Psoas muscle (tissue), 8 donors: Measurements from ENCODE around the gene IL1RN. TPM values are rescaled to one million over a fixed set of nuclear protein-coding genes. Genes with fewer than 3 reads are reported as not detected.
A peak's percentile ranks its signal among the peaks of the same experiment; 100 is the strongest.

Source experiments
- ATAC-seq, 4 donors: fragments of 200-7000 bp; cut with Tn5 transposase; one replicate each; pipeline ENCODE4 v1.9.1; 2020; ENCODE audit warnings: moderate library complexity in 3 of 4, mild to moderate bottlenecking in 2 of 4
- DNase-seq, 2 donors: peaks; one replicate each; pipeline ENCODE4 v3.0.0-alpha.2; 2020
- H3K27ac ChIP-seq: fragments of 200-600 bp; one replicate; pipeline ENCODE4 v1.8.0; 2022
- H3K27me3 ChIP-seq, 3 donors: fragments of 200-600 bp in 1 of 3; one replicate each; pipeline versions ENCODE4 v1.6.1 to v1.8.0; 2013 to 2022; ENCODE audit warnings: low read length in 2 of 3, mild to moderate bottlenecking in 2 of 3, moderate library complexity in 1 of 3; ENCODE audit not compliant: insufficient read depth in 3 of 3
- H3K36me3 ChIP-seq, 2 donors: fragments of 200-600 bp in 1 of 2; one replicate each; pipeline versions ENCODE4 v1.6.1 to v1.8.0; 2013 to 2022; ENCODE audit warnings: low read depth in 1 of 2, mild to moderate bottlenecking in 1 of 2, moderate library complexity in 1 of 2; ENCODE audit not compliant: insufficient read depth in 1 of 2
- H3K4me1 ChIP-seq: fragments of 200-600 bp; one replicate; pipeline ENCODE4 v1.8.0; 2022
- H3K4me3 ChIP-seq: fragments of 200-600 bp; one replicate; pipeline ENCODE4 v1.8.0; 2022; ENCODE audit warnings: mild to moderate bottlenecking
- H3K9me3 ChIP-seq: fragments of 200-600 bp; one replicate; pipeline ENCODE4 v1.8.0; 2022
- CTCF ChIP-seq: fragments of 200-600 bp; IDR thresholded peaks from one replicate; pipeline ENCODE4 v1.8.0; 2022; ENCODE audit warnings: antibody characterized with exemption
- WGBS, 3 donors: extraction: QIAGEN DNeasy Blood & Tissue Kit; methylation state at CpG; one replicate each; pipeline versions ENCODE4 v1.1.6 to v1.1.7; 2013; 5-methylcytosine and 5-hydroxymethylcytosine counted together
- intact Hi-C, 2 donors: fragments of 100-400 bp; cut with DNase I; formaldehyde crosslinking; loops; one replicate each; pipeline versions ENCODE4 v1.11.0 to v1.14.2; 2022
- polyA plus RNA-seq, 3 donors: library from polyadenylated mRNA; stranded (reverse); fragments of 200-250 nt; gene quantifications; one replicate each; pipeline ENCODE4 v1.2.3, GENCODE V29; 2013
- total RNA-seq, 4 donors: library from RNA; stranded (reverse); fragmentation: NEBNext Ultra II Directional in 2 of 4; extraction: Animal tissue kit (Norgen Biotek cat#: 25700) in 2 of 4; gene quantifications; one replicate each; pipeline versions ENCODE4 v1.2.1 to v1.2.4, GENCODE V29; 2021 to 2023
- donor health status: healthy with polysubstance abuse.
- donor health status: DM: no; HTN: no; CAD: no; lungs with moderate emphysema.
- donor health status: Bipolar disorder and iron deficiency.
- donor health status: healthy.
- donor health status: DM: yes; HTN: yes; CAD: no.
- donor health status: DM: no; HTN: no; CAD: no.
- donor health status: DM: no; HTN: no; CAD: no.
- donor health status: DM: yes; HTN: yes; CAD: no.

The IL1RN gene
- total and polyA plus RNA-seq, 7 donors: 0.09 to 2.0 (median 0.24) TPM; not detected in 1

- intact Hi-C loops: loop anchor here (5.0 to 10.0 kb wide), 4 partner anchors 63 to 258 kb away; no protein-coding TSS in a partner anchor
- H3K36me3 ChIP-seq: no peaks in the 10 kb centered on the region
- H3K27ac ChIP-seq: no peak overlapping the region
- no peaks in the 10 kb centered on the region for H3K27me3 ChIP-seq
- no peaks in the 10 kb centered on the region for H3K9me3 ChIP-seq
- H3K4me1 ChIP-seq: no peaks in the 10 kb centered on the region
- TF ChIP-seq CTCF: no peak
- ATAC-seq (no peak), DNase-seq (no peak)
- no peak overlapping the region for H3K4me3 ChIP-seq
These were observed 7.3 kb downstream of the IL1RN start for GRCh38 chr2:113134717-113135116.

GRCh38 chr2:113135317-113135716, 7.9 kb downstream of the IL1RN start:
- no peak for TF ChIP-seq CTCF
- no peak overlapping the region for H3K27ac ChIP-seq
- no peaks in the 10 kb centered on the region for H3K27me3 ChIP-seq
- H3K4me1 ChIP-seq: no peaks in the 10 kb centered on the region
- H3K9me3 ChIP-seq: no peaks in the 10 kb centered on the region
- intact Hi-C loops: loop anchor here (5.0 to 10.0 kb wide), 4 partner anchors 62 to 257 kb away; no protein-coding TSS in a partner anchor
- no peak overlapping the region for H3K4me3 ChIP-seq
- H3K36me3 ChIP-seq: no peaks in the 10 kb centered on the region
- ATAC-seq: no peak
- DNase-seq: no peak
- WGBS, 3 donors: 75 to 89% (median 81%) methylated on average over 1 of the region's 1 CpG

- intact Hi-C loops: loop anchor here (5.0 to 10.0 kb wide), 4 partner anchors 60 to 255 kb away; no protein-coding TSS in a partner anchor
- H3K4me3 ChIP-seq: no peak overlapping the region
- no peak overlapping the region for H3K27ac ChIP-seq
- peak; percentile 35 for TF ChIP-seq CTCF
- 52 to 54% (median 53%) methylated on average over 8 of the region's 8 CpGs for WGBS, 3 donors
- DNase-seq: no peak
- H3K9me3 ChIP-seq: no peaks in the 10 kb centered on the region
- H3K4me1 ChIP-seq: no peaks in the 10 kb centered on the region
- no peak for ATAC-seq
- H3K27me3 ChIP-seq: no peaks in the 10 kb centered on the region
- H3K36me3 ChIP-seq: no peaks in the 10 kb centered on the region
These were observed 9.7 kb downstream of the IL1RN start for GRCh38 chr2:113136828-113137775.

GRCh38 chr2:113137827-113138226, 10.4 kb downstream of the IL1RN start:
- H3K4me3 ChIP-seq: no peak overlapping the region
- no peaks in the 10 kb centered on the region for H3K9me3 ChIP-seq
- no peak for TF ChIP-seq CTCF
- DNase-seq (no peak), ATAC-seq (no peak)
- 97 to 100% (median 99%) methylated on average over 1 of the region's 1 CpG for WGBS, 3 donors
- intact Hi-C loops: loop anchor here (5.0 to 10.0 kb wide), 4 partner anchors 59 to 254 kb away; no protein-coding TSS in a partner anchor
- H3K4me1 ChIP-seq: no peaks in the 10 kb centered on the region
- no peaks in the 10 kb centered on the region for H3K36me3 ChIP-seq
- no peaks in the 10 kb centered on the region for H3K27me3 ChIP-seq
- H3K27ac ChIP-seq: no peak overlapping the region
